Subcutaneous abdominal adipose tissue (tissue), 5 donors: ENCODE measurements around the gene PAQR7.
A peak's percentile ranks its signal among the peaks of the same experiment; 100 is the strongest.

ENCODE experiments used
- H3K27ac ChIP-seq: one replicate; pipeline ENCODE4 v1.7.0; 2013; ENCODE audit warnings: low read depth, mild to moderate bottlenecking, inconsistent platforms, low read length, moderate library complexity
- H3K27me3 ChIP-seq, 5 donors: one replicate each; pipeline ENCODE4 v1.7.0; 2013; ENCODE audit warnings: low read length in 5 of 5, inconsistent platforms in 1 of 5; ENCODE audit not compliant: control insufficient read depth in 5 of 5, insufficient read depth in 4 of 5
- H3K36me3 ChIP-seq, 5 donors: one replicate each; pipeline ENCODE4 v1.7.0; 2013; ENCODE audit warnings: low read length in 5 of 5; ENCODE audit not compliant: control insufficient read depth in 5 of 5, insufficient read depth in 5 of 5
- H3K4me1 ChIP-seq, 5 donors: one replicate each; pipeline ENCODE4 v1.7.0; 2013; ENCODE audit warnings: low read length in 5 of 5, mild to moderate bottlenecking in 3 of 5, moderate library complexity in 1 of 5; ENCODE audit not compliant: control insufficient read depth in 5 of 5, insufficient read depth in 5 of 5
- H3K4me3 ChIP-seq, 5 donors: one replicate each; pipeline ENCODE4 v1.7.0; 2013; ENCODE audit warnings: low read length in 5 of 5, low read depth in 1 of 5
- H3K9ac ChIP-seq, 5 donors: one replicate each; pipeline ENCODE4 v1.7.0; 2013; ENCODE audit warnings: low read length in 5 of 5, mild to moderate bottlenecking in 4 of 5, moderate library complexity in 3 of 5
- H3K9me3 ChIP-seq, 5 donors: one replicate each; pipeline ENCODE4 v1.7.0; 2013; ENCODE audit warnings: low read length in 5 of 5; ENCODE audit not compliant: control insufficient read depth in 5 of 5
- donor health status: healthy.
- donor health status: healthy.
- donor health status: healthy.
- donor health status: healthy.
- donor health status: healthy.

The PAQR7 gene

DNA sequence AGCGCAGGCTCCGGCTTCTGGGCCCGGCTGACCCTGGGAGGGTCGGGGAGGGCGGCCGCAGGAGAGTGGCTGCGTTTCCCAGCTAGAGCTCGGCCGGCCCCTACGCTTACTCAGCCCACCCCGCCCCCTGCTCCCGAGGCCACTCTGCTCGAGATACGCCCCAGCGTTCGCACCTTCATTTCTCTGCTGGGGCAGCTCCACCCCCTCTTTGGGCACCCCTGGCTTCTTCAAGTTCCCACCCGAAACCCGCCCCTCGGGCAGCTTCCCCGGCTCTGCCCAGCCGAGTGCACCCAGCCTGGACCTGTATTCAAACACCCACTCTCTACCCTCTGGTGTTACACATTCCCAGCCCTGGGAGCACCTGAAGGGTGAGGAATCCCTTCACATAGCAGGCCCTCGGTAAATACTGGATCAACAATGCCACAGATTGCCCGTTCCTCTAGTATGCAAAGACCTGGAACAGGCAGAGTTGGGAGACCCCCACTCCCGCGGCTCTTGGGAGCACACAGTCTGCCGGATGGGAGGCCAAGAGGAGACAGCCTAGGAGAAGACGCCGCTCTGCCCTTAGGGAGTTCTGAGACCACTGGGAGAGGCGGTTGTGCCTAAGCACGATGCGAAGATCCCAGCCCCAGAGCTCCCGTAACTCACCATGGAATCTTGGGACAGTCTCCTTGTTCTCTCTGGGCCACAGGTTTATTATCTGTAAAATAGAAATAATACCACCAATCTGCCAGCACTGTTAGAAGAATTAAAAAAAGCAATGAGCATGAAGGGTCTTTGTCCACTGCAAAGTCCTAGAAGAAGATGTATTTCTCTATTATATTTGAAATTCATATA is 566 bp upstream of the PAQR7 start:
- no peaks in the 10 kb centered on the region for H3K36me3 ChIP-seq
- peak overlapping the region in 4 of 5 donors; percentile 53 to 73 (median 68) for H3K9ac ChIP-seq
- H3K9me3 ChIP-seq, result no peaks in the 10 kb centered on the region
- no peak overlapping the region for H3K27ac ChIP-seq
- H3K27me3 ChIP-seq, result no peaks in the 10 kb centered on the region
- peak overlapping the region in 4 of 5 donors; percentile 62 to 75 (median 72) for H3K4me3 ChIP-seq
- peaks cover 2 to 47% (median 35%) of the 10 kb centered on the region in 5 donors for H3K4me1 ChIP-seq

DNA sequence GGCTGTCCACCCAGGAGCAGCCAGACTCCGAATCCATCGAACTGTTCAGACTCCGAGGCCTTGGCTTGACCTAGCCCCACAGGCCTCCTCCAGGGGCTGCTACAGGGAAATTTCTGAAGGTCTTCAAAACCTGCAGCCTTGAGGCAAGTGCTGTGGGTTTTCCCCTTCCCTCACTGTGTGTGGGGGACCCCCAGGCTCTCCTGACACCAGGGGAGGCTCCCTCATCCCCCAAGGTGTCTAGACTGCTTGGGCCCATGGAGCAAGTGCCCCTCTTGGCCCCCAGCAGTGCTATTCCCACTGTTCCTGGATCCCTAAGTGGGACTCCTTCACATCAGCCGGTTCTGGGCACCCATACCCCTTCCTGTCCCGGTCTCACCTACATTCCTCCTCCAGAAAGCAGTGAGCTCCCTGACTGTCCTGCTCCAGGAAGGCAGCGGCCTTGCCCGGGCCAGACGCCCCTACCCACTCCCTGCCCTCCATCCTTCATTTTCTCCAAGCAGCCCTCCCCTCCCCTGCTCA is 814 bp downstream of the PAQR7 start:
- Histone ChIP-seq H3K4me3 (peak overlapping the region; percentile 62 to 75 (median 70)), H3K27ac (peak overlapping the region; percentile 37), H3K36me3 (peaks cover 0 to 6% (median 0%) of the 10 kb centered on the region in 5 donors), H3K9me3 (no peaks in the 10 kb centered on the region), H3K9ac (peak overlapping the region; percentile 16 to 87 (median 74)), H3K27me3 (no peaks in the 10 kb centered on the region), H3K4me1 (peaks cover 2 to 53% (median 36%) of the 10 kb centered on the region in 5 donors)

DNA sequence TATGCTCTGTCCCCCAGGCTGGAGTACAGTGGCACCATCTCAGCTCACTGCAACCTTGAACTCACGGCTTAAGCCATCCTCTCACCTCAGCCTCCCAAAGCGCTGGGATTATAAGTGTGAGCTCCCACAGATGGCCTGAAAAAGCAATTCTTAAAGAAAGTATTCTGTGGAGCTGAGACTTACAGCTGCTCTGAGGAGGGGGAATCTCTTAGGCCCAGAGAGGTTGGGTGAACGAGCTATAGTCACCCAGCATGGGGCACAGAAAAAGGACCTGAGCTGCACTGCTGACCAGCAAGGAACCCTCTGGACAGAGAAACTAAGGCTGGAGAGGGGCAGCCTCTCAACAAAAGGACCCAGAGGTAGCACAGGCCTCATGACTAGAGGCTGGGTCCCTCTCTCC is 1.3 kb downstream of the PAQR7 start:
- H3K27me3 ChIP-seq, result no peaks in the 10 kb centered on the region
- H3K9me3 ChIP-seq, result no peaks in the 10 kb centered on the region
- no peak overlapping the region for H3K27ac ChIP-seq
- peak overlapping the region in 3 of 5 donors; percentile 74 to 87 (median 77) for H3K9ac ChIP-seq
- peaks cover 0 to 6% (median 0%) of the 10 kb centered on the region in 5 donors for H3K36me3 ChIP-seq
- peaks cover 2 to 53% (median 36%) of the 10 kb centered on the region in 5 donors for H3K4me1 ChIP-seq
- H3K4me3 ChIP-seq, result peak overlapping the region in 3 of 5 donors; percentile 62 to 75 (median 70)

DNA sequence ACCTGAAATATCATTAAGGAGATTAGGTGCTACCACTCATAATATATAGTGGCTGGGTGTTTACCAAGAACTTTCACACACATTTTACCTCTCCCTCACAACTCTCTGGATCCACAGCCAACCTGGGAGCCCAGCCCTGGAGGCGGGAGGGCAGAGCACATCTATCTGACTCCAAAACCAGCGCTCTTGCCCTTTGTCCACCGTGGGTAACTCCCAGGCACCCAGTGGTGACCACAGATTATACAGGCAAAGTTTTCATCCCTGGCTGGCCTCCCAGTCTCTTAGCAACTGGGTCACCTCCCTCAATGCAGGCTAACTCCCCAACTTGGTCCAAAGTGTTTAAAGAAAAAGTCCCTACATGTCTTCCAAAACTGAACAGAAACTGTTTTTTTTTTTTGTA is 2.4 kb downstream of the PAQR7 start:
- Histone ChIP-seq H3K9ac (peak overlapping the region in 1 of 5 donors; percentile 28), H3K27me3 (no peaks in the 10 kb centered on the region), H3K4me1 (peaks cover 2 to 53% (median 36%) of the 10 kb centered on the region in 5 donors), H3K36me3 (peaks cover 0 to 6% (median 0%) of the 10 kb centered on the region in 5 donors), H3K27ac (no peak overlapping the region), H3K9me3 (no peaks in the 10 kb centered on the region), H3K4me3 (no peak overlapping the region)

DNA sequence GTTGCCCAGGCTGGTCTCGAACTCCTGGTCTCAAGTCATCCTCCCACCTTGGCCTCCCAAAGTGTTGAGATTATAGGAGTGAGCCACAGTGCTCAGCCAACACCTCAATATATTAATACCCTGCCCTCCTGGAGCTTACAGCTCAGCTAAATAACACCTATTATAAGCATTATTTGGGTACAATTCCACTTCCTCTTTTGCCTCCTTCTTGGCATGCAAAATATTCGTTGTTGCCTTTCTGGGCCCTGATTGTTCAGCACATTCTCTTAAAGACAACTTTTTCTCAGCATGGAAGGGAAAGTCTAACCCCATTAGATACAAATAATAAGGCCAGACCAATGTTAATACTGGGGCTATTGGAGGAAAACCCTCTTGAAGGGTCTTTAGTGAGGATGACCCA is 2.8 kb downstream of the PAQR7 start:
- Histone ChIP-seq H3K27ac (no peak overlapping the region), H3K4me1 (peaks cover 2 to 53% (median 36%) of the 10 kb centered on the region in 5 donors)

DNA sequence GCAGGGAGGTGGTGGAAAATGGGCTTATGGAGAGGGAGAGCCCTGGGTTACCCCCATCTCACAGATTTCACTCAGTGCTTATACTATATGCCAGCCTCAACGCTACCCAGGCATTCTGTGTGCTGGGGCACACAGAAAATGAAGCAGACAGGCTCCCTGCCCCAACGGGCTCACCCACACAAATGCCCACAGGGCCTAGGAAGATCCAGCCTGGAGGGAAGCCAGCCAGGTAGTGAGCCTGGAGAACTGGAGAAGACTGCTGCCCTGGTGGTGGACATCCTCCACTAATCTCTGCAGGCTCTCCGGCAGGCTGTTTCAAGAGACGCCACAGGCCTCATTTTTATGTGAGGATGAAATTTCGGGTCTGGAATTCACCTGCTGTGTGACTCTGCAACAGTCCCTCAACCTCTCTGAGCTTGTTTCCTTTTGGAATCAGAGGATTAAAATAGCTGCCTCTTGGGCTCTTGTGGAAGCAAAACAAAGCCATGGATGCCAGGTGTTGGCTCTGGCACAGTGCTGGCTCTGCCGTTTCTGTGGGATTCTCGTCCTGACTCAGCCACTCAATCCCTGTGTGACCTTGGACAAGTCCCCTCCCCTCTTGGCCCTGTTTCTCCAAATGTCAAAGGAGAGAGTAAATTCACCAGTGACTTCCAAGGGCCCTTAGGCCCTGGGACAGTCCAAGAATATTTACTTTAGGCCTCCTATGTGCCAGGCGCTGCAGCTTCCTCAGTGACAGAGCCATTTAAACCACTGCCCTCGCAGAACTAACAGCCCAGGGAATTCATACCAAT is 3.6 kb downstream of the PAQR7 start:
- no peaks in the 10 kb centered on the region for H3K27me3 ChIP-seq
- H3K9me3 ChIP-seq, result no peaks in the 10 kb centered on the region
- peaks cover 2 to 53% (median 36%) of the 10 kb centered on the region in 5 donors for H3K4me1 ChIP-seq
- no peak overlapping the region for H3K9ac ChIP-seq
- no peak overlapping the region for H3K4me3 ChIP-seq
- peaks cover 0 to 6% (median 0%) of the 10 kb centered on the region in 5 donors for H3K36me3 ChIP-seq
- no peak overlapping the region for H3K27ac ChIP-seq

More for the DNA sequence above, 2.8 kb downstream of the PAQR7 start:
- peak overlapping the region in 1 of 5 donors; percentile 28 for H3K9ac ChIP-seq
- no peaks in the 10 kb centered on the region for H3K9me3 ChIP-seq
- H3K4me3 ChIP-seq, result no peak overlapping the region
- peaks cover 0 to 6% (median 0%) of the 10 kb centered on the region in 5 donors for H3K36me3 ChIP-seq
- no peaks in the 10 kb centered on the region for H3K27me3 ChIP-seq

DNA sequence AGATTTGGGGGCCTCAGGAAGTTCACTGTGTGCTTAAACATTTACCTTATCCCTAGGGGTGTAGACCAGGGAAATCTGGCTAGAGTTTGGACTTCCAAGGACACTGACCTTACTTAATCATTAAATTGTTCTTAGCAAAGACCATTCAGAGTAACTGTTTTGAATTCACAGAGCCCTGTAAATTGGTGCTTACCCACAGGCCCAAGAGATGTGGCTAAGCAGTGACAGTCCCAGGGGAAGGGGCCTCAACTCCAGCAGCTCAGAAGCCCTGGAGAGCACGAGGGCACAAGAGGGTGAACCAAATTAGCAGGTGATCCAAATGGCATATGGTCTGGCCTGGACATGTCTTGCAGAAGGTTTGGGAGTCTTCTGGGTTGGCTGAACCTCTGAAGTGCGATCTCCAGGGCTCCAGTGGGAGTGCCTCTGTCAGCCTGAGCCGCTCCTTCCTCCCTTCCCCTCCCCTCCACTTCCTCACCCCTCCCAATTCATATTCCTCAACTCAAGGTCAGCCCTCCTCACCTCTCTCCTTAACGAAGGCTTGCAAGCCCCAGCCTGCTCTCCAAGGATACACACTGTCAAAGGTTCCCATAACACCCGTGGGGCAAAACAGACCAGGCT is 4.3 kb downstream of the PAQR7 start:
- H3K36me3 ChIP-seq, result peaks cover 0 to 6% (median 0%) of the 10 kb centered on the region in 5 donors
- peaks cover 2 to 51% (median 36%) of the 10 kb centered on the region in 5 donors for H3K4me1 ChIP-seq
- no peak overlapping the region for H3K4me3 ChIP-seq
- H3K27me3 ChIP-seq, result no peaks in the 10 kb centered on the region
- H3K9me3 ChIP-seq, result no peaks in the 10 kb centered on the region
- H3K27ac ChIP-seq, result no peak overlapping the region
- peak overlapping the region in 1 of 5 donors; percentile 14 for H3K9ac ChIP-seq

DNA sequence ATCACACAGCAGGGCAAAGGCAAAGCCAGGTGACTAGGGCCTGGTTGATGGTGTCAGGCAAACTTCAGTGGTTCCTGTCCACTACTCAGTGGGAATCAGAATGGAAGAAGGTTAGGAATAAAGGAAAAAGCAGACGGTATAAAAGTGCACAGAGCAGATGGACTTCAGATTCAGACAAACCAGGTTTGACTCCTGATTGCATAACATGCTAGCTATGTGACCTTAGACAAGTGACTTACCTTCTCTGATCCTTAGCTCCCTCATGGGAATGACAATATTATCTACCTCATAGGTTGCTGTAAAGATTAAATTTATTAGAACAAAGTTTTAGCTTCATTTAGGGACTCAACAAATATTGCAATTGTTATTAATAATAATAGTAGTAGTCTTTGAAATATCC is 4.9 kb downstream of the PAQR7 start:
- H3K27me3 ChIP-seq, result no peaks in the 10 kb centered on the region
- no peak overlapping the region for H3K27ac ChIP-seq
- H3K4me3 ChIP-seq, result no peak overlapping the region
- no peaks in the 10 kb centered on the region for H3K9me3 ChIP-seq
- peaks cover 0 to 6% (median 0%) of the 10 kb centered on the region in 5 donors for H3K36me3 ChIP-seq
- no peak overlapping the region for H3K9ac ChIP-seq
- H3K4me1 ChIP-seq, result peaks cover 2 to 45% (median 30%) of the 10 kb centered on the region in 5 donors

DNA sequence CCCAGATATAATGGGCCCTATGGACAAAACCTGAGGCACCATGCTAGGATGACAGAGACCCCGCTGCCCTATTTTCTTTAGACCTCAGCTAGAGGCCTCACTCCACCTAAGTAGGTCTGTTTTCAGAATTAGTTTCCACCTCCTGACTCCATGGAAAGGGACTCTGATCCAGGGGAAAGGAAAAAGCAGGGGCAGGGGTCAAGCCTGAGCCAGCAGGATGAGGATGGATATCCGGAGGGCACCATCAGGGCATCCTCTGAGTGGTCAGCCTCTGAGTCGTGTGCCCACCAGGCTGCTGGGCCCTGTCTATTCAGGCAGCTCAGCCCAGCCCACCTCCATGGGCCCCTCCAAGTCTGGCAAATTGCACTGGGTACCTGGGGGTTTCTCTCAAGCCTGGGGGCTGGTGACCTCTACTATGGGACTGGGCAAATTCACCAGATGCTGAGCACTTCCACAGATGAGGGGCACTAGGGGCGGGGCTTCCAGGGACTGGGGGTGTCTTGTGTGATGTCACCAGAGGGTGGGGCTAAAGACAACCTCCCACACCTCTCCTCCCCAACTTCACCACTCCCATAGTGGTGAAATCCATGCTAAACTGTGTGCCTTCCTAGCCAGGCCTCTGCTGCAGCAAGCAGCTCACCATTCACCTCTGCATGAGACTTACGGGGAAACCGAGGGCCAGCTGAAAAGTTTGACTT is 5.5 kb downstream of the PAQR7 start:
- Histone ChIP-seq H3K27me3 (no peaks in the 10 kb centered on the region), H3K36me3 (peaks cover 0 to 6% (median 0%) of the 10 kb centered on the region in 5 donors), H3K27ac (no peak overlapping the region), H3K9ac (no peak overlapping the region), H3K4me1 (peaks cover 2 to 41% (median 28%) of the 10 kb centered on the region in 5 donors), H3K9me3 (no peaks in the 10 kb centered on the region), H3K4me3 (no peak overlapping the region)
